Measurements from ENCODE around the gene ADRM1.

DNA sequence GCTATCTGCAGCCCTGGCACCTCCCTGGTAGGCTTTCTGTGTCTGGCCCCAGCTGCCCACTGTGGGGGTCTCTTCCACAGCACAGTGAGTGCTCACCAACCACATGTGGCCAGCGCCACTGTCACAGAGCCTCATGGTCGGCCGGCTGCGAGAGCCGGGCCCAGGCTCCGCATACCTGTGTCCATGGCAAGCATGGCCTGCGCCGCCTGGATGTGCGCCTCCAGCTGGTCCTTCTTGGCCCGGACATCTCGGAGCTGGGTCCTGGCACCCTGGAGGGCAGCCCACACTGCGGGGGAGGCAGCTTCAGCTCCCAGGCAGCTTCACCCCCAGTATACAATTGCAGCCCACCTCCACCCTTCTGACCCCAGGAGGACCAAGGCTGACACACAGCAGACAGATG is 13.0 kb downstream of the ADRM1 start:
- TF ChIP-seq POLR2A (IDR thresholded peaks at IDR 0.05), result no peak
- TF ChIP-seq, protein P1, sequence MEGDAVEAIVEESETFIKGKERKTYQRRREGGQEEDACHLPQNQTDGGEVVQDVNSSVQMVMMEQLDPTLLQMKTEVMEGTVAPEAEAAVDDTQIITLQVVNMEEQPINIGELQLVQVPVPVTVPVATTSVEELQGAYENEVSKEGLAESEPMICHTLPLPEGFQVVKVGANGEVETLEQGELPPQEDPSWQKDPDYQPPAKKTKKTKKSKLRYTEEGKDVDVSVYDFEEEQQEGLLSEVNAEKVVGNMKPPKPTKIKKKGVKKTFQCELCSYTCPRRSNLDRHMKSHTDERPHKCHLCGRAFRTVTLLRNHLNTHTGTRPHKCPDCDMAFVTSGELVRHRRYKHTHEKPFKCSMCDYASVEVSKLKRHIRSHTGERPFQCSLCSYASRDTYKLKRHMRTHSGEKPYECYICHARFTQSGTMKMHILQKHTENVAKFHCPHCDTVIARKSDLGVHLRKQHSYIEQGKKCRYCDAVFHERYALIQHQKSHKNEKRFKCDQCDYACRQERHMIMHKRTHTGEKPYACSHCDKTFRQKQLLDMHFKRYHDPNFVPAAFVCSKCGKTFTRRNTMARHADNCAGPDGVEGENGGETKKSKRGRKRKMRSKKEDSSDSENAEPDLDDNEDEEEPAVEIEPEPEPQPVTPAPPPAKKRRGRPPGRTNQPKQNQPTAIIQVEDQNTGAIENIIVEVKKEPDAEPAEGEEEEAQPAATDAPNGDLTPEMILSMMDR (IDR thresholded peaks at IDR 0.05), result no peak
